ENCODE results near the gene ARMC8.

Gene ARMC8

GRCh38 chr3:138232705-138233364 is 45.7 kb downstream of the ARMC8 start:
- DNase-seq (ENCODE audit: low read depth, low spot score), result no peak
- POLR2A ChIA-PET, result no interaction called here
- CTCF ChIA-PET, result no interaction called here
- TF ChIP-seq, protein P1, sequence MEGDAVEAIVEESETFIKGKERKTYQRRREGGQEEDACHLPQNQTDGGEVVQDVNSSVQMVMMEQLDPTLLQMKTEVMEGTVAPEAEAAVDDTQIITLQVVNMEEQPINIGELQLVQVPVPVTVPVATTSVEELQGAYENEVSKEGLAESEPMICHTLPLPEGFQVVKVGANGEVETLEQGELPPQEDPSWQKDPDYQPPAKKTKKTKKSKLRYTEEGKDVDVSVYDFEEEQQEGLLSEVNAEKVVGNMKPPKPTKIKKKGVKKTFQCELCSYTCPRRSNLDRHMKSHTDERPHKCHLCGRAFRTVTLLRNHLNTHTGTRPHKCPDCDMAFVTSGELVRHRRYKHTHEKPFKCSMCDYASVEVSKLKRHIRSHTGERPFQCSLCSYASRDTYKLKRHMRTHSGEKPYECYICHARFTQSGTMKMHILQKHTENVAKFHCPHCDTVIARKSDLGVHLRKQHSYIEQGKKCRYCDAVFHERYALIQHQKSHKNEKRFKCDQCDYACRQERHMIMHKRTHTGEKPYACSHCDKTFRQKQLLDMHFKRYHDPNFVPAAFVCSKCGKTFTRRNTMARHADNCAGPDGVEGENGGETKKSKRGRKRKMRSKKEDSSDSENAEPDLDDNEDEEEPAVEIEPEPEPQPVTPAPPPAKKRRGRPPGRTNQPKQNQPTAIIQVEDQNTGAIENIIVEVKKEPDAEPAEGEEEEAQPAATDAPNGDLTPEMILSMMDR (IDR thresholded peaks at IDR 0.05; ENCODE audit: insufficient read depth, low read length, missing control alignments), result no peak
- no peak overlapping the region for H3K4me3 ChIP-seq (ENCODE audit: low read depth, low read length)

- POLR2A ChIA-PET, result no interaction called here
- H3K4me3 ChIP-seq (ENCODE audit: low read depth, low read length), result no peak overlapping the region
- TF ChIP-seq, protein P1 (IDR thresholded peaks at IDR 0.05; ENCODE audit: insufficient read depth, low read length, missing control alignments), result no peak
- CTCF ChIA-PET, result interaction anchor here (0.7 to 1.0 kb wide), 2 partner anchors 15 to 35 kb away, joined by 3 read pairs; no protein-coding TSS in a partner anchor
- no peak for DNase-seq (ENCODE audit: low read depth, low spot score)
Measured at GRCh38 chr3:138234401-138235179, 47.5 kb downstream of the ARMC8 start.

- TF ChIP-seq, protein P1 (IDR thresholded peaks at IDR 0.05; ENCODE audit: insufficient read depth, low read length, missing control alignments), result no peak
- H3K4me3 ChIP-seq (ENCODE audit: low read depth, low read length), result no peak overlapping the region
- no peak for DNase-seq (ENCODE audit: low read depth, low spot score)
- ChIA-PET CTCF (interaction anchor here (1.4 kb wide), 1 partner anchor 8 kb away, joined by 4 read pairs; no protein-coding TSS in a partner anchor), POLR2A (no interaction called here)
Measured at GRCh38 chr3:138238711-138239110, 51.6 kb downstream of the ARMC8 start.

GRCh38 chr3:138241061-138241460 is 54.0 kb downstream of the ARMC8 start:
- ChIA-PET POLR2A (no interaction called here), CTCF (interaction anchor here (0.7 to 1.0 kb wide), 3 partner anchors 10 to 42 kb away, joined by 3 read pairs; no protein-coding TSS in a partner anchor)
- DNase-seq (ENCODE audit: low read depth, low spot score), result no peak
- H3K4me3 ChIP-seq (ENCODE audit: low read depth, low read length), result no peak overlapping the region
- TF ChIP-seq, protein P1 (IDR thresholded peaks at IDR 0.05; ENCODE audit: insufficient read depth, low read length, missing control alignments), result no peak

GRCh38 chr3:138241676-138242075 is 54.6 kb downstream of the ARMC8 start:
- TF ChIP-seq, protein P1 (IDR thresholded peaks at IDR 0.05; ENCODE audit: insufficient read depth, low read length, missing control alignments), result no peak
- no peak overlapping the region for H3K4me3 ChIP-seq (ENCODE audit: low read depth, low read length)
- ChIA-PET CTCF (interaction anchor here (0.7 to 1.0 kb wide), 3 partner anchors 10 to 43 kb away, joined by 3 read pairs; no protein-coding TSS in a partner anchor), POLR2A (no interaction called here)
- DNase-seq (ENCODE audit: low read depth, low spot score), result no peak

GRCh38 chr3:138242466-138242865 is 55.4 kb downstream of the ARMC8 start:
- CTCF ChIA-PET, result no interaction called here
- POLR2A ChIA-PET, result no interaction called here
- H3K4me3 ChIP-seq (ENCODE audit: low read depth, low read length), result no peak overlapping the region
- no peak for DNase-seq (ENCODE audit: low read depth, low spot score)
- TF ChIP-seq, protein P1 (IDR thresholded peaks at IDR 0.05; ENCODE audit: insufficient read depth, low read length, missing control alignments), result no peak
